Measurements from ENCODE around the gene PTGIR.

Gene PTGIR

DNA sequence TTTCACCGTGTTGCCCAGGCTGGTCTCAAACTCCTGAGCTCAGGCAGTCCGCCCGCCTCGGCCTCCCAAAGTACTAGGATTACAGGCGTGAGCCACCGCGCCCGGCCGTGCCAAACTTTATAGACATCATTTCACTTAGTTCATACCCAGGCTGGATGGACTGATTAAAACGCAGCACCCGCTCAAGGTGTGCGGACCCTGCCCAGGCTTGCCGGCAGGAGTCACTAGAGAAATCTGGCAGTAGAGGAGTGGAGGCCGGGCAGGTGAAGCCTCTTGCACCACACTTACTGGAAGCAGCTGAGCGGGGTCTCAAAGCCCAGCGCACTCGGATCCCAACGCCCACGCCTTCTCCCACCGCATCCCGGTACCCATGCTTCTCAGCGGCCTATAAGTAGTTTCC, 11.4 kb downstream of the PTGIR start:
- Histone ChIP-seq H3K4me3 (ENCODE audit: low read depth, low read length) (no peak overlapping the region), H3K9me3 (no peaks in the 10 kb centered on the region), H3K36me3 (peaks cover 19% of the 10 kb centered on the region), H3K27me3 (no peaks in the 10 kb centered on the region), H3K4me1 (peaks cover 5% of the 10 kb centered on the region; the same call in 1 of the 2 replicates)
- DNase-seq = no peak
- TF ChIP-seq CTCF (IDR thresholded peaks at IDR 0.05; ENCODE audit: low read depth, low read length) = no peak

- Histone ChIP-seq H3K9me3 (no peaks in the 10 kb centered on the region), H3K27me3 (no peaks in the 10 kb centered on the region), H3K36me3 (peaks cover 36% of the 10 kb centered on the region), H3K4me1 (no peaks in the 10 kb centered on the region), H3K4me3 (ENCODE audit: low read depth, low read length) (no peak overlapping the region)
- DNase-seq = no peak
- TF ChIP-seq CTCF (IDR thresholded peaks at IDR 0.05; ENCODE audit: low read depth, low read length) = no peak
Observed at GRCh38 chr19:46611776-46612175, 13.1 kb downstream of the PTGIR start.

GRCh38 chr19:46610851-46611770, 13.8 kb downstream of the PTGIR start:
- Histone ChIP-seq H3K4me1 (no peaks in the 10 kb centered on the region), H3K4me3 (ENCODE audit: low read depth, low read length) (no peak overlapping the region), H3K36me3 (peaks cover 43% of the 10 kb centered on the region), H3K27me3 (no peaks in the 10 kb centered on the region), H3K9me3 (no peaks in the 10 kb centered on the region)
- no peak for TF ChIP-seq CTCF (IDR thresholded peaks at IDR 0.05; ENCODE audit: low read depth, low read length)
- no peak for DNase-seq

DNA sequence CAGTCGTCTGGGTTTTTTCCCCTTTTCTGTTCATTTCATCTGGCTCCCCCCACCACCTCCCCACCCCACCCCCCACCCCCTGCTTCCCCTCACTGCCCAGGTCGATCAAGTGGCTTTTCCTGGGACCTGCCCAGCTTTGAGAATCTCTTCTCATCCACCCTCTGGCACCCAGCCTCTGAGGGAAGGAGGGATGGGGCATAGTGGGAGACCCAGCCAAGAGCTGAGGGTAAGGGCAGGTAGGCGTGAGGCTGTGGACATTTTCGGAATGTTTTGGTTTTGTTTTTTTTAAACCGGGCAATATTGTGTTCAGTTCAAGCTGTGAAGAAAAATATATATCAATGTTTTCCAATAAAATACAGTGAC, 14.5 kb downstream of the PTGIR start:
- Histone ChIP-seq H3K4me1 (no peaks in the 10 kb centered on the region), H3K4me3 (ENCODE audit: low read depth, low read length) (no peak overlapping the region), H3K9me3 (no peaks in the 10 kb centered on the region), H3K27me3 (no peaks in the 10 kb centered on the region), H3K36me3 (peaks cover 50% of the 10 kb centered on the region)
- no peak for TF ChIP-seq CTCF (IDR thresholded peaks at IDR 0.05; ENCODE audit: low read depth, low read length)
- no peak for DNase-seq

DNA sequence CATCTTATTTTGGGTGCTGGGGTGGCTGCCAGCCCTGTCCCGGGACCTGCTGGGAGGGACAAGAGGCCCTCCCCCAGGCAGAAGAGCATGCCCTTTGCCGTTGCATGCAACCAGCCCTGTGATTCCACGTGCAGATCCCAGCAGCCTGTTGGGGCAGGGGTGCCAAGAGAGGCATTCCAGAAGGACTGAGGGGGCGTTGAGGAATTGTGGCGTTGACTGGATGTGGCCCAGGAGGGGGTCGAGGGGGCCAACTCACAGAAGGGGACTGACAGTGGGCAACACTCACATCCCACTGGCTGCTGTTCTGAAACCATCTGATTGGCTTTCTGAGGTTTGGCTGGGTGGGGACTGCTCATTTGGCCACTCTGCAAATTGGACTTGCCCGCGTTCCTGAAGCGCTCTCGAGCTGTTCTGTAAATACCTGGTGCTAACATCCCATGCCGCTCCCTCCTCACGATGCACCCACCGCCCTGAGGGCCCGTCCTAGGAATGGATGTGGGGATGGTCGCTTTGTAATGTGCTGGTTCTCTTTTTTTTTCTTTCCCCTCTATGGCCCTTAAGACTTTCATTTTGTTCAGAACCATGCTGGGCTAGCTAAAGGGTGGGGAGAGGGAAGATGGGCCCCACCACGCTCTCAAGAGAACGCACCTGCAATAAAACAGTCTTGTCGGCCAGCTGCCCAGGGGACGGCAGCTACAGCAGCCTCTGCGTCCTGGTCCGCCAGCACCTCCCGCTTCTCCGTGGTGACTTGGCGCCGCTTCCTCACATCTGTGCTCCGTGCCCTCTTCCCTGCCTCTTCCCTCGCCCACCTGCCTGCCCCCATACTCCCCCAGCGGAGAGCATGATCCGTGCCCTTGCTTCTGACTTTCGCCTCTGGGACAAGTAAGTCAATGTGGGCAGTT, 15.1 kb downstream of the PTGIR start:
- DNase-seq = no peak
- no peaks in the 10 kb centered on the region for H3K27me3 ChIP-seq
- no peaks in the 10 kb centered on the region for H3K9me3 ChIP-seq
- no peak for TF ChIP-seq CTCF (IDR thresholded peaks at IDR 0.05; ENCODE audit: low read depth, low read length)
- H3K4me3 ChIP-seq (ENCODE audit: low read depth, low read length) = no peak overlapping the region
- H3K4me1 ChIP-seq = no peaks in the 10 kb centered on the region
- H3K36me3 ChIP-seq = peaks cover 55% of the 10 kb centered on the region
